Omental fat pad (tissue), 4 donors: ENCODE results near the gene ELAC1. TPM values are rescaled to one million over a fixed set of nuclear protein-coding genes. Genes with fewer than 3 reads are reported as not detected.

Experiments used
- ATAC-seq: fragments of 150-250 bp; one replicate; pipeline ENCODE4 v1.9.1; 2016; ENCODE audit warnings: mild to moderate bottlenecking, moderate library complexity; ENCODE audit not compliant: low FRiP score
- DNase-seq: peaks from one replicate; pipeline ENCODE4 v3.0.0-alpha.2; 2019; ENCODE audit warnings: low spot score
- total RNA-seq, 4 donors: library from RNA; depleted of rRNA; stranded (reverse); fragments of >200 nt; gene quantifications; one replicate each; pipeline ENCODE4 v1.1.0, GENCODE V29; 2016
- TF ChIP-seq, protein P1 (sequence below), 3 donors: fragments of 450-650 bp; IDR thresholded peaks; one replicate each; pipeline ENCODE4 v1.5.1; 2016 to 2017; ENCODE audit warnings: antibody characterized with exemption in 3 of 3, mild to moderate bottlenecking in 3 of 3, moderate library complexity in 2 of 3

Gene ELAC1, protein sequence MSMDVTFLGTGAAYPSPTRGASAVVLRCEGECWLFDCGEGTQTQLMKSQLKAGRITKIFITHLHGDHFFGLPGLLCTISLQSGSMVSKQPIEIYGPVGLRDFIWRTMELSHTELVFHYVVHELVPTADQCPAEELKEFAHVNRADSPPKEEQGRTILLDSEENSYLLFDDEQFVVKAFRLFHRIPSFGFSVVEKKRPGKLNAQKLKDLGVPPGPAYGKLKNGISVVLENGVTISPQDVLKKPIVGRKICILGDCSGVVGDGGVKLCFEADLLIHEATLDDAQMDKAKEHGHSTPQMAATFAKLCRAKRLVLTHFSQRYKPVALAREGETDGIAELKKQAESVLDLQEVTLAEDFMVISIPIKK
- total RNA-seq, result 1 to 10 TPM; 4.4 to 8.4 (median 5.5) TPM

DNA sequence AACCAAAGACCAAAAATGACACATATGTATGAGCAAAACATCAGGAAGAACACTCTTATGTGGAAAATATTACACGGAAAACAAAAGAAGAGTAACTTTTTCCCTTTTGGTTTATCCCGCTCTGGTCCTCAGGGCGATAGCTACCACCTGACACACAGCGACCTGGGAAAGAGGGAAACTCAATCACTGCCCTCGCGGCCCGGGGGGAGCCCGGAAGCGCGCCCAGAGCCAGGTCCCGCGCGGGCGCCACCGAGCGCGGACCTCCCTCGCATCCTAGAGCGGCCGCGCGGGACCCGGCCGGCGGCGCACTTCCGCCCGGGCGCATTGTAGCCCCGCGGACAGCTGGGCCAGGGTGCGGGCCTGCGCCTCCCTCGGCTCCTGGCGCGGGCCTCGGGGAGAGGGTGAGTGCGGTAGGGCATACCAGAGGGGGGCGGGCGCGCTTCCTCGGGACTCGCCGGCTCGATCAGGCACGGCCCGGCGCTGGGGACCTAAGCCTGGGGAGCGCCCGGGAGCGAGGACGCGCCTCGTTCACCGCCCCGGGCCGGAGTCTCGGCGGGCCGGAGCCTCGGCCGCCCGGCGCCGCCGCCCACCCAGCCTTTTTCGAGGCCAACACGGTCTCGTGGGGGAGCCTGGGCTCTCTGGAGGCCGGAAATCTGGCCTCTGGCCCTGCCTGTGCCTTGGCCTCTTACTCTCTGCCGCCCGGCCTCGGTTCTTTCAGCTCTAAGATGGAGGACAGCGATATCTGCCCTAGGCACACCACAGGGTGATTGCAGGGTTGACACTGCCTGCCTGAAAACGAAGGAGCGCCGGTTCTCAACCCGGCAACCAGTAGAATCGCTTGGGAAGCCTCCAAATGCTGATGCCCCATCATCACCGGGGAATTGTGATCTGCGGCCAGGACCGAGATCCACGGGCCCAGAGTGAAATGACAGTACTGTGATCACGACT is at the start of gene ELAC1:
Gene ELAC1 (plus strand): TSS at position 327 of the 948 bp plus-strand sequence. CDS start 6,365 bp downstream, outside the sequence.
- TF ChIP-seq, protein P1, sequence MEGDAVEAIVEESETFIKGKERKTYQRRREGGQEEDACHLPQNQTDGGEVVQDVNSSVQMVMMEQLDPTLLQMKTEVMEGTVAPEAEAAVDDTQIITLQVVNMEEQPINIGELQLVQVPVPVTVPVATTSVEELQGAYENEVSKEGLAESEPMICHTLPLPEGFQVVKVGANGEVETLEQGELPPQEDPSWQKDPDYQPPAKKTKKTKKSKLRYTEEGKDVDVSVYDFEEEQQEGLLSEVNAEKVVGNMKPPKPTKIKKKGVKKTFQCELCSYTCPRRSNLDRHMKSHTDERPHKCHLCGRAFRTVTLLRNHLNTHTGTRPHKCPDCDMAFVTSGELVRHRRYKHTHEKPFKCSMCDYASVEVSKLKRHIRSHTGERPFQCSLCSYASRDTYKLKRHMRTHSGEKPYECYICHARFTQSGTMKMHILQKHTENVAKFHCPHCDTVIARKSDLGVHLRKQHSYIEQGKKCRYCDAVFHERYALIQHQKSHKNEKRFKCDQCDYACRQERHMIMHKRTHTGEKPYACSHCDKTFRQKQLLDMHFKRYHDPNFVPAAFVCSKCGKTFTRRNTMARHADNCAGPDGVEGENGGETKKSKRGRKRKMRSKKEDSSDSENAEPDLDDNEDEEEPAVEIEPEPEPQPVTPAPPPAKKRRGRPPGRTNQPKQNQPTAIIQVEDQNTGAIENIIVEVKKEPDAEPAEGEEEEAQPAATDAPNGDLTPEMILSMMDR (IDR thresholded peaks at IDR 0.05), result no peak
- ATAC-seq, result peak; percentile 98

DNA sequence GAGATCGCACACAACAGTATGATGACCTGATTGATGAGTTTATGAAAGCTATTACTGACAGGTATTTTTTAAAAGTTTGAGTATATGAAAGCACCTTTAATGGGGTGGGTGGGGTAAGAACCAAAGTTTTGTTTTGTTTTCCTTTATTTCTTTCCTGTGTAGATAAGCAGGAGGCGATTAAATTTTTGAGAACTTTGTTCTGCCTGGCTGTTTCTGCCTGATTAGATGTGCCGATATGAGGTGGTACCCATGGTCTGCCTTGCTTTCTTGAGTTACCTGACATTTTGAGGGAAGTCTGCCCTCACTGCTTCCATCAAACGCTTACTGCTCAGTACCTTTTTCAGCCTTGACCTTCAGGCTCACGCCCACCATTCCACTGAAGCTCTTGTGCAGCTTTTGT is 49.7 kb upstream of the ELAC1 start:
- TF ChIP-seq, protein P1 (IDR thresholded peaks at IDR 0.05), result no peak
- ATAC-seq, result no peak
- no peak for DNase-seq

More for the DNA sequence above, at the start of gene ELAC1:
- peak; percentile 34 for DNase-seq

GRCh38 chr18:50924372-50924771 is 43.5 kb upstream of the ELAC1 start:
- ATAC-seq (no peak), DNase-seq (no peak)
- TF ChIP-seq, protein P1 (IDR thresholded peaks at IDR 0.05), result no peak

DNA sequence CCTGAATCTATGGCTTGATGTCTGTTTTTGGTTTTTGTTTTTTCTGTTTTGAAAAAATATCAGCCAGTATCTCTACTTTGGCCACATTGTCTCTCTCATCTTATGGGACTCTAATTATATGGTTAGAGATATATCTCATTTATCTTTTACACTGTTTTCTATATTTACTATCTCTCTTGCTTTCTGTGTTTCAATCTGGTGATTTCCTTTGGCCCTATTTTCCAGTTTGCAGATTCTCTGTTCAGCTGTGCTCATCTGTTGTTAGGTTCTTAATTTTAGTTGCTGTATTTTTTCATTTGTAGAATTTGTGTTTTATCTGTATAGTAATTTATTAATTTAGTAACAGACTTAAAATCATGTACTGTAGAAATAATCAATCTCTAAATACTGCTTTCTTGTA is 41.3 kb upstream of the ELAC1 start:
- TF ChIP-seq, protein P1 (IDR thresholded peaks at IDR 0.05), result no peak

GRCh38 chr18:50928551-50928950 is 39.3 kb upstream of the ELAC1 start:
- ATAC-seq (no peak), DNase-seq (no peak)
- TF ChIP-seq, protein P1 (IDR thresholded peaks at IDR 0.05), result no peak

More for the DNA sequence above, 41.3 kb upstream of the ELAC1 start:
- no peak for ATAC-seq
- DNase-seq, result no peak

GRCh38 chr18:50933684-50934083 is 34.2 kb upstream of the ELAC1 start:
- DNase-seq, result no peak
- no peak for ATAC-seq
- TF ChIP-seq, protein P1 (IDR thresholded peaks at IDR 0.05), result no peak
